Measurements from ENCODE around the gene TMEM132C.

Gene TMEM132C

DNA sequence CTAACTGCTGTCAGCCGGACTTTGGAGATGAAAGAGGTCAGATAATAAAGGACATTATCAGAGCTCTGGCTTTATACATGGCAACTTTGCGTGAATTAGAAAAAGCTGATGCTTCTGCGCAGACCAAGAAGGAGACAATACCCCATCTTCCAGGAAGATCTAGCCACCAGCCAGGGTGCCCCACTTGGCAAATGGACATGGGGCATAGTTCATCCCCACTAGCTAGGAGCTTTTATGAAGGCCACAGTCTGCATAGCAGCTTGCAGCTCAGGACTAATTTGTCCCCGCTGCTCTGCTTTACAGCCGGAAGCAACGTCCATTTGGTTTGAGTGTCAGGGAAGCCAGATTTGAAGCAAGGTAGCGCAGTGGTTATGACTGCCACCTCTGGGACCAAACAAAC, 101.0 kb downstream of the TMEM132C start:
- no peaks in the 10 kb centered on the region for H3K4me1 ChIP-seq (ENCODE audit: control insufficient read depth, low read length)
- no peaks in the 10 kb centered on the region for H3K36me3 ChIP-seq (ENCODE audit: control insufficient read depth, low read length)
- no peak overlapping the region for H3K4me2 ChIP-seq (ENCODE audit: low read length)
- no peaks in the 10 kb centered on the region for H3K27me3 ChIP-seq (ENCODE audit: control insufficient read depth, low read length)
- H3K9me2 ChIP-seq (replicated peaks; ENCODE audit: control insufficient read depth, low read length), result no peaks in the 10 kb centered on the region
- H3K9me3 ChIP-seq (ENCODE audit: control insufficient read depth, insufficient read depth, low read length), result no peaks in the 10 kb centered on the region
- H4K20me1 ChIP-seq (ENCODE audit: control insufficient read depth, insufficient read depth, low read depth, low read length), result no peaks in the 10 kb centered on the region
- no peaks in the 10 kb centered on the region for H3F3A ChIP-seq (ENCODE audit: control insufficient read depth, insufficient read depth)
- H3K79me2 ChIP-seq (ENCODE audit: control insufficient read depth, low read length), result no peaks in the 10 kb centered on the region
- no peak overlapping the region for H3K27ac ChIP-seq (ENCODE audit: low read depth, low read length)
- TF ChIP-seq EZH2phosphoT487 (IDR thresholded peaks at IDR 0.05; ENCODE audit: borderline replicate concordance, low read length), result no peak
- TF ChIP-seq, protein P1, sequence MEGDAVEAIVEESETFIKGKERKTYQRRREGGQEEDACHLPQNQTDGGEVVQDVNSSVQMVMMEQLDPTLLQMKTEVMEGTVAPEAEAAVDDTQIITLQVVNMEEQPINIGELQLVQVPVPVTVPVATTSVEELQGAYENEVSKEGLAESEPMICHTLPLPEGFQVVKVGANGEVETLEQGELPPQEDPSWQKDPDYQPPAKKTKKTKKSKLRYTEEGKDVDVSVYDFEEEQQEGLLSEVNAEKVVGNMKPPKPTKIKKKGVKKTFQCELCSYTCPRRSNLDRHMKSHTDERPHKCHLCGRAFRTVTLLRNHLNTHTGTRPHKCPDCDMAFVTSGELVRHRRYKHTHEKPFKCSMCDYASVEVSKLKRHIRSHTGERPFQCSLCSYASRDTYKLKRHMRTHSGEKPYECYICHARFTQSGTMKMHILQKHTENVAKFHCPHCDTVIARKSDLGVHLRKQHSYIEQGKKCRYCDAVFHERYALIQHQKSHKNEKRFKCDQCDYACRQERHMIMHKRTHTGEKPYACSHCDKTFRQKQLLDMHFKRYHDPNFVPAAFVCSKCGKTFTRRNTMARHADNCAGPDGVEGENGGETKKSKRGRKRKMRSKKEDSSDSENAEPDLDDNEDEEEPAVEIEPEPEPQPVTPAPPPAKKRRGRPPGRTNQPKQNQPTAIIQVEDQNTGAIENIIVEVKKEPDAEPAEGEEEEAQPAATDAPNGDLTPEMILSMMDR (IDR thresholded peaks at IDR 0.05; ENCODE audit: low read depth, low read length, poor library complexity, severe bottlenecking), result no peak
- no peak overlapping the region for H3K4me3 ChIP-seq (ENCODE audit: low read length)

DNA sequence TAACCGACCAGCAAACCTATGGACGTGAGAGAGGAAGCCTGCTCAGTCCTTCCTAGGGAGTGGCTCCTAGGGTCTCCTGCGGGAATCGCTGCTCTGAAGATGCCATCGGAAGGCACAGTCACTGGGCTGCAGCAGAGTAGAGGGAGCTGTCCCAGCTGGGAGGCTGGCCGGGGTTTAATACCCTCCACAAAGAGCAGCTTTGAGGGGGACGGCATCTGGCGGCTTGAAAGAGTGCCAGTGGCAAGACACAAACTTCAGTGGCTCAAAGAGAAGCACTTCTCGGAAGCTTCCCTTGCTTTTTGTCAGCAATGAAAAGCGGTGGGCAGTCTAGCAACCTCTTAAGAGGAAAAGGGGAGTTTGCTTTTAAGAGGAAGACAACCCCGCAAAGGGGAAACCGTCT, 114.6 kb downstream of the TMEM132C start:
- Histone ChIP-seq H3K4me3 (ENCODE audit: low read length) (no peak overlapping the region), H3K4me2 (ENCODE audit: low read length) (no peak overlapping the region), H4K20me1 (ENCODE audit: control insufficient read depth, insufficient read depth, low read depth, low read length) (no peaks in the 10 kb centered on the region), H3K9me3 (ENCODE audit: control insufficient read depth, insufficient read depth, low read length) (no peaks in the 10 kb centered on the region), H3K27ac (ENCODE audit: low read depth, low read length) (no peak overlapping the region), H3K36me3 (ENCODE audit: control insufficient read depth, low read length) (no peaks in the 10 kb centered on the region), H3K27me3 (ENCODE audit: control insufficient read depth, low read length) (no peaks in the 10 kb centered on the region), H3K4me1 (ENCODE audit: control insufficient read depth, low read length) (no peaks in the 10 kb centered on the region), H3F3A (ENCODE audit: control insufficient read depth, insufficient read depth) (no peaks in the 10 kb centered on the region), H3K9me2 (replicated peaks; ENCODE audit: control insufficient read depth, low read length) (no peaks in the 10 kb centered on the region), H3K79me2 (ENCODE audit: control insufficient read depth, low read length) (no peaks in the 10 kb centered on the region)
- no peak for TF ChIP-seq EZH2phosphoT487 (IDR thresholded peaks at IDR 0.05; ENCODE audit: borderline replicate concordance, low read length)
- TF ChIP-seq, protein P1 (IDR thresholded peaks at IDR 0.05; ENCODE audit: low read depth, low read length, poor library complexity, severe bottlenecking), result no peak

DNA sequence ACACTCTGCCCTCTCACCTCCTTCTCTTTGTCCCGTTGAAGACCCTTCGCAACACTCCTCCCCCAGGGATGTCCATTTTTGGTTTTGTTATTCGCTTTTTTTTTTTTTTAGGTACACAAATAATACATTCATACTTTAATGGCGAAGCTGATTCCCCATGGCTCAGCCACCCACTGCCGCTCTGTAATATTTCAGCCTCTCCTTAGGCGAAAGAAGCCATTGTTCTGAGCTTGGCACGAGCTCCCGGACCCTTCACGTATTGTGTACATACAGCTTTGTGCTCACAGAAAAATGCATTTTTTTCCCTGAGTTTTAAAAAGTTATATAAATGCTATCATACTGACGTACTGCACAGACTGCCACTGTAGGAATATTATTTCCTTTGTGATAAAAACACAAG, 115.0 kb downstream of the TMEM132C start:
- Histone ChIP-seq H3K27me3 (ENCODE audit: control insufficient read depth, low read length) (no peaks in the 10 kb centered on the region), H3K4me1 (ENCODE audit: control insufficient read depth, low read length) (no peaks in the 10 kb centered on the region), H3K36me3 (ENCODE audit: control insufficient read depth, low read length) (no peaks in the 10 kb centered on the region), H3K4me3 (ENCODE audit: low read length) (no peak overlapping the region), H3K4me2 (ENCODE audit: low read length) (no peak overlapping the region), H3F3A (ENCODE audit: control insufficient read depth, insufficient read depth) (no peaks in the 10 kb centered on the region), H3K9me2 (replicated peaks; ENCODE audit: control insufficient read depth, low read length) (no peaks in the 10 kb centered on the region), H3K79me2 (ENCODE audit: control insufficient read depth, low read length) (no peaks in the 10 kb centered on the region), H3K27ac (ENCODE audit: low read depth, low read length) (no peak overlapping the region), H4K20me1 (ENCODE audit: control insufficient read depth, insufficient read depth, low read depth, low read length) (no peaks in the 10 kb centered on the region), H3K9me3 (ENCODE audit: control insufficient read depth, insufficient read depth, low read length) (no peaks in the 10 kb centered on the region)
- TF ChIP-seq EZH2phosphoT487 (IDR thresholded peaks at IDR 0.05; ENCODE audit: borderline replicate concordance, low read length), result no peak
- TF ChIP-seq, protein P1 (IDR thresholded peaks at IDR 0.05; ENCODE audit: low read depth, low read length, poor library complexity, severe bottlenecking), result no peak

DNA sequence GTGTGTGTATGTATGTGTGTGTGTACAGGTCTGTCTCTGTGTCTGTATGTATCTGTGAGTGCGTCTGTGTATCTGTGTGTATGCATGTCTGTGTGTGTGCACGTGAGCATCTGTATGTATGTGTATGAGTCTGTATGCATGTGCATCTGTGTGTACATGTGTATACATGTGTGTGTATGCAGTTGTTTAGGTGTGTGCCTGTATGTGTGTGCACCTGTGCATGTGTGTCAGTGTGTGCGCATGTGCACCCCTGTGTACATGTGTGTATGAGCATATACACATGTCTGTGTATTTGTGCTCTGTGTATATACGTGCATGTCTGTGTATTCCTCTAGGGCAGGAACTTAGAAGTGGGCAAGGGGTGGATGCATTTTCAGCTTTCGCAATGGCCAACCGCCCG, 116.0 kb downstream of the TMEM132C start:
- no peak for TF ChIP-seq EZH2phosphoT487 (IDR thresholded peaks at IDR 0.05; ENCODE audit: borderline replicate concordance, low read length)
- TF ChIP-seq, protein P1 (IDR thresholded peaks at IDR 0.05; ENCODE audit: low read depth, low read length, poor library complexity, severe bottlenecking), result no peak
- no peak overlapping the region for H3K4me3 ChIP-seq (ENCODE audit: low read length)
- H3K9me2 ChIP-seq (replicated peaks; ENCODE audit: control insufficient read depth, low read length), result no peaks in the 10 kb centered on the region
- H4K20me1 ChIP-seq (ENCODE audit: control insufficient read depth, insufficient read depth, low read depth, low read length), result no peaks in the 10 kb centered on the region
- no peaks in the 10 kb centered on the region for H3K4me1 ChIP-seq (ENCODE audit: control insufficient read depth, low read length)
- no peak overlapping the region for H3K4me2 ChIP-seq (ENCODE audit: low read length)
- H3K9me3 ChIP-seq (ENCODE audit: control insufficient read depth, insufficient read depth, low read length), result no peaks in the 10 kb centered on the region
- H3K27me3 ChIP-seq (ENCODE audit: control insufficient read depth, low read length), result no peaks in the 10 kb centered on the region
- H3K79me2 ChIP-seq (ENCODE audit: control insufficient read depth, low read length), result no peaks in the 10 kb centered on the region
- no peaks in the 10 kb centered on the region for H3K36me3 ChIP-seq (ENCODE audit: control insufficient read depth, low read length)
- no peaks in the 10 kb centered on the region for H3F3A ChIP-seq (ENCODE audit: control insufficient read depth, insufficient read depth)
- H3K27ac ChIP-seq (ENCODE audit: low read depth, low read length), result no peak overlapping the region

Measured in DOHH2 (cell line).